HG02970 (cell line): ENCODE results near the gene DPP6.

Experiments used
- ATAC-seq: cut with Tn5 transposase; IDR thresholded peaks from one replicate; pipeline ENCODE4 v1.9.1; 2021; ENCODE audit warnings: mild to moderate bottlenecking, moderate library complexity, moderate number of reproducible peaks; ENCODE audit not compliant: unreplicated experiment, low FRiP score

The DPP6 gene

GRCh38 chr7:154388999-154389398, 336.8 kb downstream of the DPP6 start:
- ATAC-seq = no peak

GRCh38 chr7:154390961-154391360, 338.8 kb downstream of the DPP6 start:
- ATAC-seq = no peak

- no peak for ATAC-seq
Measured at GRCh38 chr7:154394804-154395203, 342.6 kb downstream of the DPP6 start.

- ATAC-seq = no peak
Measured at GRCh38 chr7:154406312-154406711, 354.1 kb downstream of the DPP6 start.

GRCh38 chr7:154409703-154410311, 357.6 kb downstream of the DPP6 start:
- no peak for ATAC-seq

GRCh38 chr7:154412105-154412504, 359.9 kb downstream of the DPP6 start:
- ATAC-seq = no peak

GRCh38 chr7:154415709-154416399, 363.7 kb downstream of the DPP6 start:
- ATAC-seq = no peak

- ATAC-seq = no peak
Measured at GRCh38 chr7:154416714-154417113, 364.5 kb downstream of the DPP6 start.

- no peak for ATAC-seq
Measured at GRCh38 chr7:154419344-154419743, 367.1 kb downstream of the DPP6 start.

- ATAC-seq = no peak
Measured at GRCh38 chr7:154423231-154423630, 371.0 kb downstream of the DPP6 start.

GRCh38 chr7:154424350-154424749, 372.2 kb downstream of the DPP6 start:
- ATAC-seq = no peak

- no peak for ATAC-seq
Measured at GRCh38 chr7:154425271-154425670, 373.1 kb downstream of the DPP6 start.

- no peak for ATAC-seq
Measured at GRCh38 chr7:154426778-154427177, 374.6 kb downstream of the DPP6 start.

GRCh38 chr7:154427533-154427932, 375.3 kb downstream of the DPP6 start:
- ATAC-seq = no peak

- no peak for ATAC-seq
Measured at GRCh38 chr7:154429666-154430404, 377.6 kb downstream of the DPP6 start.

GRCh38 chr7:154430640-154431039, 378.4 kb downstream of the DPP6 start:
- no peak for ATAC-seq

GRCh38 chr7:154431045-154431444, 378.8 kb downstream of the DPP6 start:
- ATAC-seq = no peak

GRCh38 chr7:154433632-154434598, 381.7 kb downstream of the DPP6 start:
- ATAC-seq = no peak

- no peak for ATAC-seq
Measured at GRCh38 chr7:154436560-154436959, 384.4 kb downstream of the DPP6 start.

- ATAC-seq = no peak
Measured at GRCh38 chr7:154437234-154437633, 385.0 kb downstream of the DPP6 start.
